Measurements from ENCODE around the gene GPC6.

Gene GPC6

GRCh38 chr13:94331281-94331680 is 1104.7 kb downstream of the GPC6 start:
- H3K4me1 ChIP-seq (ENCODE audit: control insufficient read depth, insufficient read depth, low read length) = no peaks in the 10 kb centered on the region

GRCh38 chr13:94332359-94333096 is 1105.9 kb downstream of the GPC6 start:
- H3K27ac ChIP-seq (ENCODE audit: extremely low read depth, low read depth, low read length) = no peak overlapping the region
- ChIA-PET CTCF (no interaction called here), POLR2A (no interaction called here)
- TF ChIP-seq ELK4 (IDR thresholded peaks at IDR 0.05; ENCODE audit: borderline replicate concordance, low read depth, low read length) (no peak), KLF7 (tag by site-specific recombination; IDR thresholded peaks at IDR 0.05; ENCODE audit: borderline replicate concordance) (no peak), ZNF114 (tag by site-specific recombination; IDR thresholded peaks at IDR 0.05) (no peak), GLIS1 (tag by site-specific recombination; IDR thresholded peaks at IDR 0.05) (no peak), ZBTB44 (tag by site-specific recombination; IDR thresholded peaks at IDR 0.05) (no peak), ATF2 (tag by site-specific recombination; IDR thresholded peaks at IDR 0.05; ENCODE audit: low read depth) (no peak), ZNF2 (tag by site-specific recombination; IDR thresholded peaks at IDR 0.05) (no peak), ZNF140 (tag by site-specific recombination; IDR thresholded peaks at IDR 0.05) (no peak), ZNF48 (tag by site-specific recombination; IDR thresholded peaks at IDR 0.05) (no peak), SCRT2 (tag by site-specific recombination; IDR thresholded peaks at IDR 0.05) (no peak), KLF10 (tag by site-specific recombination; IDR thresholded peaks at IDR 0.05) (no peak), HOXA7 (CRISPR knock-in tag; IDR thresholded peaks at IDR 0.05; ENCODE audit: borderline replicate concordance) (no peak), HIC1 (tag by site-specific recombination; IDR thresholded peaks at IDR 0.05) (no peak)
- no peaks in the 10 kb centered on the region for H3K4me1 ChIP-seq (ENCODE audit: control insufficient read depth, insufficient read depth, low read length)
- H3K9me3 ChIP-seq (ENCODE audit: control insufficient read depth, insufficient read depth, low read depth, low read length) = no peaks in the 10 kb centered on the region
- H3K4me3 ChIP-seq (ENCODE audit: low read depth, low read length) = no peak overlapping the region
- no peaks in the 10 kb centered on the region for H3K36me3 ChIP-seq (ENCODE audit: control insufficient read depth in 2 of 2, insufficient read depth in 1 of 2, low read length in 2 of 2)

More at GRCh38 chr13:94331281-94331680, 1104.7 kb downstream of the GPC6 start:
- ChIA-PET CTCF (interaction anchor here (1.0 kb wide), 1 partner anchor 31 kb away, joined by 3 read pairs; no protein-coding TSS in a partner anchor), POLR2A (no interaction called here)
- Histone ChIP-seq H3K27ac (ENCODE audit: extremely low read depth, low read depth, low read length) (no peak overlapping the region), H3K36me3 (ENCODE audit: control insufficient read depth in 2 of 2, insufficient read depth in 1 of 2, low read length in 2 of 2) (no peaks in the 10 kb centered on the region), H3K4me3 (ENCODE audit: low read depth, low read length) (no peak overlapping the region), H3K9me3 (ENCODE audit: control insufficient read depth, insufficient read depth, low read depth, low read length) (no peaks in the 10 kb centered on the region)
- no peak for TF ChIP-seq ZNF138 (tag by site-specific recombination; IDR thresholded peaks at IDR 0.05; ENCODE audit: borderline replicate concordance)
- TF ChIP-seq ZNF10 (tag by site-specific recombination; IDR thresholded peaks at IDR 0.05) = no peak
- TF ChIP-seq ZNF843 (tag by site-specific recombination; IDR thresholded peaks at IDR 0.05) = no peak
- TF ChIP-seq GFI1B (tag by site-specific recombination; IDR thresholded peaks at IDR 0.05) = no peak
- no peak for TF ChIP-seq ZNF518A (tag by site-specific recombination; conservative IDR thresholded peaks at IDR 0.05; ENCODE audit: low read depth)
